HepG2 (cell line): Measurements from ENCODE around the gene WDFY1. TPM values are rescaled to one million over a fixed set of nuclear protein-coding genes. Genes with fewer than 3 reads are reported as not detected.

ENCODE experiments used
- CREB1 ChIP-seq, 2 experiments: fragments of 450-650 bp in 1 of 2; IDR thresholded peaks; 2 replicates each; pipeline ENCODE4 v1.6.1; 2016 to 2017; ENCODE audit warnings: control low read depth in 1 of 2, mild to moderate bottlenecking in 1 of 2, missing compliant biosample characterization in 1 of 2, missing genetic modification characterization in 1 of 2
- POLR2A ChIP-seq, 2 experiments: IDR thresholded peaks; 2 replicates each; pipeline ENCODE4 v1.6.1; 2011; ENCODE audit warnings: low read depth in 2 of 2, low read length in 2 of 2, mild to moderate bottlenecking in 1 of 2, moderate library complexity in 1 of 2; ENCODE audit not compliant: insufficient read depth in 1 of 2
- RBFOX2 ChIP-seq: fragments of 200-400 bp; formaldehyde crosslinking; IDR thresholded peaks from 2 replicates; pipeline ENCODE4 v1.6.1; 2017; ENCODE audit warnings: low read depth, mild to moderate bottlenecking, low read length
- SRSF4 ChIP-seq: fragments of 200-400 bp; formaldehyde crosslinking; IDR thresholded peaks from one replicate; pipeline ENCODE4 v1.6.1; 2018; ENCODE audit warnings: mild to moderate bottlenecking, low read depth, low read length, moderate library complexity; ENCODE audit not compliant: poor library complexity, severe bottlenecking
- TAF1 ChIP-seq: sonication (generic); formaldehyde crosslinking; IDR thresholded peaks from 2 replicates; pipeline ENCODE4 v1.4.0; 2020; ENCODE audit warnings: missing genetic modification reagents
- THAP11 ChIP-seq: IDR thresholded peaks from 2 replicates; pipeline ENCODE4 v1.6.1; 2016; ENCODE audit warnings: missing biosample characterization, missing genetic modification reagents
- ZFP90 ChIP-seq: sonication (generic); formaldehyde crosslinking; IDR thresholded peaks from 2 replicates; pipeline ENCODE4 v1.8.0; 2022; ENCODE audit warnings: missing genetic modification reagents, mild to moderate bottlenecking, inconsistent platforms, borderline replicate concordance
- ZNF230 ChIP-seq: sonication (generic); formaldehyde crosslinking; IDR thresholded peaks from 2 replicates; pipeline ENCODE4 v1.4.0; 2020; ENCODE audit warnings: mild to moderate bottlenecking, missing genetic modification reagents
- ZNF292 ChIP-seq: sonication (generic); formaldehyde crosslinking; IDR thresholded peaks from 2 replicates; pipeline ENCODE4 v1.8.1; 2022; ENCODE audit warnings: mild to moderate bottlenecking, low read depth, missing genetic modification reagents, borderline replicate concordance
- ZNF564 ChIP-seq: sonication (generic); formaldehyde crosslinking; IDR thresholded peaks from 2 replicates; pipeline ENCODE4 v1.8.1; 2023; ENCODE audit warnings: mild to moderate bottlenecking, missing genetic modification reagents
- ZNF670 ChIP-seq: sonication (generic); formaldehyde crosslinking; IDR thresholded peaks from 2 replicates; pipeline ENCODE4 v1.8.0; 2022; ENCODE audit warnings: mild to moderate bottlenecking, missing genetic modification reagents, borderline replicate concordance
- polyA plus RNA-seq, 8 experiments: library from polyadenylated mRNA; depleted of rRNA in 3 of 8; stranded (reverse) in 7 of 8; unstranded in 1 of 8; fragments of >200 nt; fragmentation: Illumina TruSeq in 4 of 8; extraction: Trizol in 4 of 8; gene quantifications; 2 replicates each; pipeline versions ENCODE4 v1.2.1 to v1.2.3, GENCODE V29; 2011 to 2016; ENCODE audit warnings: low read depth in 4 of 8, missing spikeins in 1 of 8, mixed read lengths in 1 of 8; ENCODE audit not compliant: insufficient read depth in 1 of 8
- total RNA-seq, 5 experiments: library from RNA; depleted of rRNA; stranded (reverse); fragments of >200 nt; fragmentation: Illumina TruSeq; extraction: Trizol; gene quantifications; 2 replicates each; pipeline ENCODE4 v1.2.3, GENCODE V29; 2016; ENCODE audit warnings: low read depth in 1 of 5
- TF ChIP-seq, protein P1 (sequence below), 2 experiments: IDR thresholded peaks; 2 replicates each; pipeline ENCODE4 v1.6.1; 2011 to 2012; ENCODE audit warnings: low read length in 2 of 2, borderline replicate concordance in 1 of 2, low read depth in 1 of 2, mild to moderate bottlenecking in 1 of 2, moderate library complexity in 1 of 2
- TF ChIP-seq, protein P2 (sequence below), 2 experiments: sonication (generic) in 1 of 2; formaldehyde crosslinking in 1 of 2; IDR thresholded peaks; 2 replicates each; pipeline versions ENCODE4 v1.4.0 to v1.6.1; 2016 to 2020; ENCODE audit warnings: borderline replicate concordance in 1 of 2, low read depth in 1 of 2, mild to moderate bottlenecking in 1 of 2, missing genetic modification reagents in 1 of 2
- TF ChIP-seq, protein P3 (sequence below): sonication (generic); formaldehyde crosslinking; conservative IDR thresholded peaks from 2 replicates; pipeline ENCODE4 v1.8.0; 2022; ENCODE audit warnings: missing genetic modification reagents
- TF ChIP-seq, protein P4 (sequence below): sonication (generic); formaldehyde crosslinking; IDR thresholded peaks from 2 replicates; pipeline ENCODE4 v1.4.0; 2020; ENCODE audit warnings: missing genetic modification reagents

WDFY1 gene
- total and polyA plus RNA-seq, 2 of the 13 experiments (the other 11 are each of a cell fraction or from before 2014, with no cell fraction given) = 77.0 to 78.4 TPM

DNA sequence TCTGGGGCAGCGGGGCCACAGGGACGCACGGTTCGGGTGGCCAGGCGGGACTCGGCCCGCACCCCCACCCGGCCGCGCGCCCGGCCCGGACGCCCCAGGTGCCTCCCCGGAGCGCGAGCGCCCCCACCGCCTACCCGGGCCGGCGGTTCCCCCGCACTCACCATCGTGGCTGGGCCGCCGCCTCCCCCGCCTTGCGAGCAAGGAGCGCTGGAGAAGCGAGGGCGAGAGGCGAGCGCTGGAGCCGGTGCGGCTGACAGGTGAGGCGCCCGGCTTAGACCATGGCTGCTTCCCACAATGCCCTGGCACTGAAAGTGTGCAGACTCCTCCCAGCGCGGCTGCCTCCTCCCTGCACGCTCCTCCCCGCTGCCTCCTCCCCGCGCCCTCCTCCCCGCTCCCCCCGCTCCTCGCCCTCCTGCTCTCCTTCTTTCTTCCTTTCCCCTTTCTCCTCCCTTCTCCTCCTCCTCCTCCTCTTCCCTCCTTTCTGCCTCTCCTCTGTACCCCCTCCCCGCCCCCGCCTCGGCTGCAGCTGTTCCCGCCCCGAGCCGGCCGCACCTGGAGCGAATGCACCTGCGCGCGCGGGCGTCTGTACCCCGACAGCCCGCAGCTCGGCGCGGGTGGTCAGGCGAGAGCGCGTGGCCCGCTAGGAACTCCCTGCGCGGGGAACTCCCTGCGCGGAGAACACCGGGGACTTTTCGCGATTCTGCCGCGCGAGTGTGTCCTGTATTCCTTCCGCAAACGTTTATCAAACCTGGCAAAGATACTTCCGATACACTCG, 107.7 kb downstream of the WDFY1 start, which contains the start of gene AP1S3 (continued):
- TF ChIP-seq ZNF230 (CRISPR knock-in tag) (no peak), POLR2A (IDR thresholded peaks at IDR 0.05; ENCODE audit: insufficient read depth in 1 of 2, low read depth in 2 of 2, low read length in 2 of 2) (peak; percentile 57 to 64; a peak in 3 of 4 replicates), TAF1 (CRISPR knock-in tag) (peak; percentile 55; the same call in 1 of the 2 replicates), ZNF670 (CRISPR knock-in tag) (no peak), RBFOX2 (peak; percentile 67), CREB1 (IDR thresholded peaks at IDR 0.05) (no peak), CREB1 (CRISPR knock-in tag; IDR thresholded peaks at IDR 0.05) (no peak), SRSF4 (no peak), THAP11 (peak; percentile 30), ZNF292 (CRISPR knock-in tag) (peak; percentile 81), ZFP90 (no peak), ZNF564 (CRISPR knock-in tag) (0 out of 2 replicates have a peak, but pooled peaks have one; percentile 64)
- TF ChIP-seq, protein P1, sequence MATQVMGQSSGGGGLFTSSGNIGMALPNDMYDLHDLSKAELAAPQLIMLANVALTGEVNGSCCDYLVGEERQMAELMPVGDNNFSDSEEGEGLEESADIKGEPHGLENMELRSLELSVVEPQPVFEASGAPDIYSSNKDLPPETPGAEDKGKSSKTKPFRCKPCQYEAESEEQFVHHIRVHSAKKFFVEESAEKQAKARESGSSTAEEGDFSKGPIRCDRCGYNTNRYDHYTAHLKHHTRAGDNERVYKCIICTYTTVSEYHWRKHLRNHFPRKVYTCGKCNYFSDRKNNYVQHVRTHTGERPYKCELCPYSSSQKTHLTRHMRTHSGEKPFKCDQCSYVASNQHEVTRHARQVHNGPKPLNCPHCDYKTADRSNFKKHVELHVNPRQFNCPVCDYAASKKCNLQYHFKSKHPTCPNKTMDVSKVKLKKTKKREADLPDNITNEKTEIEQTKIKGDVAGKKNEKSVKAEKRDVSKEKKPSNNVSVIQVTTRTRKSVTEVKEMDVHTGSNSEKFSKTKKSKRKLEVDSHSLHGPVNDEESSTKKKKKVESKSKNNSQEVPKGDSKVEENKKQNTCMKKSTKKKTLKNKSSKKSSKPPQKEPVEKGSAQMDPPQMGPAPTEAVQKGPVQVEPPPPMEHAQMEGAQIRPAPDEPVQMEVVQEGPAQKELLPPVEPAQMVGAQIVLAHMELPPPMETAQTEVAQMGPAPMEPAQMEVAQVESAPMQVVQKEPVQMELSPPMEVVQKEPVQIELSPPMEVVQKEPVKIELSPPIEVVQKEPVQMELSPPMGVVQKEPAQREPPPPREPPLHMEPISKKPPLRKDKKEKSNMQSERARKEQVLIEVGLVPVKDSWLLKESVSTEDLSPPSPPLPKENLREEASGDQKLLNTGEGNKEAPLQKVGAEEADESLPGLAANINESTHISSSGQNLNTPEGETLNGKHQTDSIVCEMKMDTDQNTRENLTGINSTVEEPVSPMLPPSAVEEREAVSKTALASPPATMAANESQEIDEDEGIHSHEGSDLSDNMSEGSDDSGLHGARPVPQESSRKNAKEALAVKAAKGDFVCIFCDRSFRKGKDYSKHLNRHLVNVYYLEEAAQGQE (IDR thresholded peaks at IDR 0.05; ENCODE audit: borderline replicate concordance in 1 of 2, low read depth in 1 of 2, low read length in 2 of 2) = no peak
- TF ChIP-seq, protein P2, sequence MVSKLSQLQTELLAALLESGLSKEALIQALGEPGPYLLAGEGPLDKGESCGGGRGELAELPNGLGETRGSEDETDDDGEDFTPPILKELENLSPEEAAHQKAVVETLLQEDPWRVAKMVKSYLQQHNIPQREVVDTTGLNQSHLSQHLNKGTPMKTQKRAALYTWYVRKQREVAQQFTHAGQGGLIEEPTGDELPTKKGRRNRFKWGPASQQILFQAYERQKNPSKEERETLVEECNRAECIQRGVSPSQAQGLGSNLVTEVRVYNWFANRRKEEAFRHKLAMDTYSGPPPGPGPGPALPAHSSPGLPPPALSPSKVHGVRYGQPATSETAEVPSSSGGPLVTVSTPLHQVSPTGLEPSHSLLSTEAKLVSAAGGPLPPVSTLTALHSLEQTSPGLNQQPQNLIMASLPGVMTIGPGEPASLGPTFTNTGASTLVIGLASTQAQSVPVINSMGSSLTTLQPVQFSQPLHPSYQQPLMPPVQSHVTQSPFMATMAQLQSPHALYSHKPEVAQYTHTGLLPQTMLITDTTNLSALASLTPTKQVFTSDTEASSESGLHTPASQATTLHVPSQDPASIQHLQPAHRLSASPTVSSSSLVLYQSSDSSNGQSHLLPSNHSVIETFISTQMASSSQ (IDR thresholded peaks at IDR 0.05; ENCODE audit: low read depth) = no peak
- TF ChIP-seq, protein P2 (CRISPR knock-in tag; IDR thresholded peaks at IDR 0.05; ENCODE audit: borderline replicate concordance) = peak; percentile 36; the same call in 1 of the 2 replicates
- TF ChIP-seq, protein P3, sequence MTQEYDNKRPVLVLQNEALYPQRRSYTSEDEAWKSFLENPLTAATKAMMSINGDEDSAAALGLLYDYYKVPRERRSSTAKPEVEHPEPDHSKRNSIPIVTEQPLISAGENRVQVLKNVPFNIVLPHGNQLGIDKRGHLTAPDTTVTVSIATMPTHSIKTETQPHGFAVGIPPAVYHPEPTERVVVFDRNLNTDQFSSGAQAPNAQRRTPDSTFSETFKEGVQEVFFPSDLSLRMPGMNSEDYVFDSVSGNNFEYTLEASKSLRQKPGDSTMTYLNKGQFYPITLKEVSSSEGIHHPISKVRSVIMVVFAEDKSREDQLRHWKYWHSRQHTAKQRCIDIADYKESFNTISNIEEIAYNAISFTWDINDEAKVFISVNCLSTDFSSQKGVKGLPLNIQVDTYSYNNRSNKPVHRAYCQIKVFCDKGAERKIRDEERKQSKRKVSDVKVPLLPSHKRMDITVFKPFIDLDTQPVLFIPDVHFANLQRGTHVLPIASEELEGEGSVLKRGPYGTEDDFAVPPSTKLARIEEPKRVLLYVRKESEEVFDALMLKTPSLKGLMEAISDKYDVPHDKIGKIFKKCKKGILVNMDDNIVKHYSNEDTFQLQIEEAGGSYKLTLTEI = no peak
- TF ChIP-seq, protein P4, sequence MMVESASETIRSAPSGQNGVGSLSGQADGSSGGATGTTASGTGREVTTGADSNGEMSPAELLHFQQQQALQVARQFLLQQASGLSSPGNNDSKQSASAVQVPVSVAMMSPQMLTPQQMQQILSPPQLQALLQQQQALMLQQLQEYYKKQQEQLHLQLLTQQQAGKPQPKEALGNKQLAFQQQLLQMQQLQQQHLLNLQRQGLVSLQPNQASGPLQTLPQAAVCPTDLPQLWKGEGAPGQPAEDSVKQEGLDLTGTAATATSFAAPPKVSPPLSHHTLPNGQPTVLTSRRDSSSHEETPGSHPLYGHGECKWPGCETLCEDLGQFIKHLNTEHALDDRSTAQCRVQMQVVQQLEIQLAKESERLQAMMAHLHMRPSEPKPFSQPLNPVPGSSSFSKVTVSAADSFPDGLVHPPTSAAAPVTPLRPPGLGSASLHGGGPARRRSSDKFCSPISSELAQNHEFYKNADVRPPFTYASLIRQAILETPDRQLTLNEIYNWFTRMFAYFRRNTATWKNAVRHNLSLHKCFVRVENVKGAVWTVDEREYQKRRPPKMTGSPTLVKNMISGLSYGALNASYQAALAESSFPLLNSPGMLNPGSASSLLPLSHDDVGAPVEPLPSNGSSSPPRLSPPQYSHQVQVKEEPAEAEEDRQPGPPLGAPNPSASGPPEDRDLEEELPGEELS (CRISPR knock-in tag) = 0 out of 2 replicates have a peak, but pooled peaks have one; percentile 16
